ENCODE measurements around the gene GTF2A2.
"Not testable (repeated sequence)": the region's sequence is repeated elsewhere in the genome, so short reads cannot be mapped to it uniquely, and the experiment has no call there.

Gene GTF2A2

GRCh38 chr15:59701880-59702279 is 44.6 kb upstream of the GTF2A2 start:
- Histone ChIP-seq H3K36me3 (ENCODE audit: control insufficient read depth in 2 of 2, insufficient read depth in 1 of 2, low read length in 2 of 2) (no peaks in the 10 kb centered on the region), H3K4me1 (ENCODE audit: control insufficient read depth, insufficient read depth, low read length) (peaks cover 24% of the 10 kb centered on the region), H3K27ac (ENCODE audit: extremely low read depth, low read depth, low read length) (no peak overlapping the region), H3K9me3 (ENCODE audit: control insufficient read depth, insufficient read depth, low read depth, low read length) (no peaks in the 10 kb centered on the region), H3K4me3 (ENCODE audit: low read depth, low read length) (no peak overlapping the region)
- TF ChIP-seq ZNF335 (tag by site-specific recombination; conservative IDR thresholded peaks at IDR 0.05) = peak; percentile 9; the same call in 1 of the 2 replicates
- peak; percentile 76 for TF ChIP-seq ZBTB17 (tag by site-specific recombination; IDR thresholded peaks at IDR 0.05)
- TF ChIP-seq ZNF280D (tag by site-specific recombination; IDR thresholded peaks at IDR 0.05) = no peak
- 0 out of 2 replicates have a peak, but pooled peaks have one; percentile 13 for TF ChIP-seq ZNF449 (tag by site-specific recombination; IDR thresholded peaks at IDR 0.05)
- POLR2A ChIA-PET = no interaction called here
- CTCF ChIA-PET = interaction anchor here (3.2 kb wide), 1 partner anchor 10 kb away, joined by 15 read pairs; no protein-coding TSS in a partner anchor

- Histone ChIP-seq H3K4me3 (ENCODE audit: low read depth, low read length) (no peak overlapping the region), H3K36me3 (ENCODE audit: control insufficient read depth in 2 of 2, insufficient read depth in 1 of 2, low read length in 2 of 2) (no peaks in the 10 kb centered on the region), H3K27ac (ENCODE audit: extremely low read depth, low read depth, low read length) (no peak overlapping the region), H3K4me1 (ENCODE audit: control insufficient read depth, insufficient read depth, low read length) (peaks cover 24% of the 10 kb centered on the region), H3K9me3 (ENCODE audit: control insufficient read depth, insufficient read depth, low read depth, low read length) (no peaks in the 10 kb centered on the region)
- ChIA-PET CTCF (interaction anchor here (2.0 to 3.2 kb wide), 2 partner anchors 8 to 25 kb away, joined by 7 to 15 read pairs; no protein-coding TSS in a partner anchor), POLR2A (no interaction called here)
- TF ChIP-seq MZF1 (tag by site-specific recombination; IDR thresholded peaks at IDR 0.05; ENCODE audit: borderline replicate concordance) = no peak
- TF ChIP-seq GLIS1 (tag by site-specific recombination; IDR thresholded peaks at IDR 0.05) = no peak
- TF ChIP-seq SALL2 (tag by site-specific recombination; IDR thresholded peaks at IDR 0.05; ENCODE audit: borderline replicate concordance) = no peak
- TF ChIP-seq ZNF558 (tag by site-specific recombination; IDR thresholded peaks at IDR 0.05) = peak; percentile 85
- TF ChIP-seq ZNF341 (tag by site-specific recombination; IDR thresholded peaks at IDR 0.05; ENCODE audit: low read depth) = no peak
- TF ChIP-seq ZNF48 (tag by site-specific recombination; IDR thresholded peaks at IDR 0.05) = no peak
- peak; percentile 34; the same call in 1 of the 2 replicates for TF ChIP-seq ZNF629 (tag by site-specific recombination; IDR thresholded peaks at IDR 0.05)
- no peak for TF ChIP-seq ZFP41 (tag by site-specific recombination; IDR thresholded peaks at IDR 0.05; ENCODE audit: borderline replicate concordance)
- TF ChIP-seq PRDM6 (tag by site-specific recombination; IDR thresholded peaks at IDR 0.05) = peak; percentile 36; the same call in 1 of the 2 replicates
- TF ChIP-seq ZNF146 (tag by site-specific recombination; IDR thresholded peaks at IDR 0.05) = no peak
Measured at GRCh38 chr15:59699810-59700431, 42.6 kb upstream of the GTF2A2 start.

GRCh38 chr15:59698065-59698464 is 40.8 kb upstream of the GTF2A2 start:
- H3K27ac ChIP-seq (ENCODE audit: extremely low read depth, low read depth, low read length); H3K36me3 ChIP-seq (ENCODE audit: control insufficient read depth in 2 of 2, insufficient read depth in 1 of 2, low read length in 2 of 2); H3K9me3 ChIP-seq (ENCODE audit: control insufficient read depth, insufficient read depth, low read depth, low read length); POLR2A ChIA-PET; H3K4me3 ChIP-seq (ENCODE audit: low read depth, low read length): not testable (repeated sequence)
- CTCF ChIA-PET = interaction anchor here (0.6 kb wide), 1 partner anchor 725 kb away, joined by 3 read pairs; no protein-coding TSS in a partner anchor
- H3K4me1 ChIP-seq (ENCODE audit: control insufficient read depth, insufficient read depth, low read length) = peaks cover 13% of the 10 kb centered on the region
